ENCODE results near the gene CTTN. TPM values are rescaled to one million over a fixed set of nuclear protein-coding genes. Genes with fewer than 3 reads are reported as not detected.

CTTN gene
- total RNA-seq, 1 experiment from 2014 or later = 224 TPM

DNA sequence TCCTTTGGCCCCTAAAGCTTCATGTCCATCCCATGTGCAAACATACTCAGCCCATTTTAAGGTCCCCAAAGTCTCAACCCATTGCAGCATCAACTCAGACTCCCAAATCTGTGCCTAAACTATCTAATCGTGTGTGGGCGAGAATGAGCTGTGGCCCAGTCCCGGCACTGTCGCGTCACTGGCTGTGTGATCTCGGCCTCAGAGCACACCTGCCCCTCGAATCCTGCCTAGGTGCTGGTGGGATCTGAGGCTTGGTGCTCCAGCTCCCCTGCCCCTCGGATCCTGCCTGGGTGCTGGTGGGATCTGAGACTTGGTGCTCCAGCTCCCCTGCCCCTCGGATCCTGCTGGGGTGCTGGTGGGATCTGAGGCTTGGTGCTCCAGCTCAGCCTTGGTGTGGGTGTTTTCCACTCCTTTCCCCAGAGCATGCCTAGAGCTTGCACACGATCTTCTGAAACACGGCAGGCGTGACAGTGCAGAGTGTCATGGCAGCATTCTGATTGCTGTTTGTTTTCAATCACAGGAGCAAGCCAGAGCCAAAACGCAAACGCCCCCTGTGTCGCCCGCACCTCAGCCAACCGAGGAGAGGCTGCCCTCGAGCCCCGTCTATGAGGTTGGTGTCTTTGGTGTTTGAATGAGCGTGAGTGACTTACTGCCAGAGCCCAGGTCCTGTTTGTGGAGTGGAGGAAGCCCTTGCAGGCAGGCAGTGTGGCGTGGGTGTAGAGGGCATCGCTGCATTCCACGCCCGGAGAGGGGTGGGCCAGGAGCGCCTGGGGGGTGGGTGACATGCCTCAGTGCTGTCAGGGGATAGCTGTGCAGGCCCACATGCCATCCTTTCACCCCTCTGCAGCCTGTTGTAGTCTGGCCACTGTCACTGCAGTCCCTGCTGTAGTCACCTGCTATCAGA, 32.6 kb downstream of the CTTN start:
- H3K4me1 Mint-ChIP-seq = peaks cover 8 to 10% of the 10 kb centered on the region in 2 experiments
- H3K56ac ChIP-seq (ENCODE audit: insufficient read length, low read depth, low read length) = no peak overlapping the region
- H2AK5ac ChIP-seq (ENCODE audit: insufficient read length, low read length) = no peak overlapping the region
- no peak overlapping the region for H2BK20ac ChIP-seq (ENCODE audit: low read depth, low read length, poor library complexity, severe bottlenecking)
- no peaks in the 10 kb centered on the region for H3K79me1 ChIP-seq (ENCODE audit: insufficient read depth, low read depth, low read length, poor library complexity, severe bottlenecking)
- TF ChIP-seq, protein P1, sequence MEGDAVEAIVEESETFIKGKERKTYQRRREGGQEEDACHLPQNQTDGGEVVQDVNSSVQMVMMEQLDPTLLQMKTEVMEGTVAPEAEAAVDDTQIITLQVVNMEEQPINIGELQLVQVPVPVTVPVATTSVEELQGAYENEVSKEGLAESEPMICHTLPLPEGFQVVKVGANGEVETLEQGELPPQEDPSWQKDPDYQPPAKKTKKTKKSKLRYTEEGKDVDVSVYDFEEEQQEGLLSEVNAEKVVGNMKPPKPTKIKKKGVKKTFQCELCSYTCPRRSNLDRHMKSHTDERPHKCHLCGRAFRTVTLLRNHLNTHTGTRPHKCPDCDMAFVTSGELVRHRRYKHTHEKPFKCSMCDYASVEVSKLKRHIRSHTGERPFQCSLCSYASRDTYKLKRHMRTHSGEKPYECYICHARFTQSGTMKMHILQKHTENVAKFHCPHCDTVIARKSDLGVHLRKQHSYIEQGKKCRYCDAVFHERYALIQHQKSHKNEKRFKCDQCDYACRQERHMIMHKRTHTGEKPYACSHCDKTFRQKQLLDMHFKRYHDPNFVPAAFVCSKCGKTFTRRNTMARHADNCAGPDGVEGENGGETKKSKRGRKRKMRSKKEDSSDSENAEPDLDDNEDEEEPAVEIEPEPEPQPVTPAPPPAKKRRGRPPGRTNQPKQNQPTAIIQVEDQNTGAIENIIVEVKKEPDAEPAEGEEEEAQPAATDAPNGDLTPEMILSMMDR (conservative IDR thresholded peaks at IDR 0.05) = no peak
- H2BK5ac ChIP-seq (ENCODE audit: insufficient read length, low read length) = no peak overlapping the region
- no peak overlapping the region for H4K8ac ChIP-seq (replicated peaks; ENCODE audit: insufficient read length, low read depth, low read length)
- no peak overlapping the region for H3K23ac ChIP-seq (ENCODE audit: insufficient read length, low read depth, low read length)
- peaks cover 43 to 89% (median 86%) of the 10 kb centered on the region in 3 experiments; a peak in 6 of 7 replicates for H3K36me3 Mint-ChIP-seq (ENCODE audit: insufficient read depth in 1 of 3, low read depth in 3 of 3)
- no peak overlapping the region for H2BK12ac ChIP-seq (ENCODE audit: insufficient read length, low read depth, low read length)
- WGBS (ENCODE audit: extremely low coverage, insufficient read length, low lambda C conversion rate) = no CpG with 5 or more reads among the region's 25 CpGs
- no peak overlapping the region for H3T11ph ChIP-seq (ENCODE audit: low read length)
- H2BK120ac ChIP-seq (ENCODE audit: low read depth, low read length, poor library complexity, severe bottlenecking) = no peak overlapping the region
- no peaks in the 10 kb centered on the region for H4K20me1 ChIP-seq (ENCODE audit: control insufficient read depth, insufficient read depth, insufficient read length)
- H3K4me2 ChIP-seq (ENCODE audit: insufficient read depth, insufficient read length, low read length) = no peak overlapping the region
- H3K14ac ChIP-seq (ENCODE audit: insufficient read depth, low read length) = no peak overlapping the region
- H2AFZ ChIP-seq (ENCODE audit: low read length) = no peak overlapping the region
- no peaks in the 10 kb centered on the region for H3K9me3 Mint-ChIP-seq
- no peak overlapping the region for H3K4ac ChIP-seq (ENCODE audit: low read depth, low read length)
- H4K91ac ChIP-seq (ENCODE audit: insufficient read length, low read depth, low read length) = no peak overlapping the region
- H3K27me3 ChIP-seq (ENCODE audit: insufficient read depth, low read length) = no peaks in the 10 kb centered on the region
- H3K9me3 ChIP-seq (ENCODE audit: control insufficient read depth, low read depth, low read length) = no peaks in the 10 kb centered on the region
- no peaks in the 10 kb centered on the region for H3K4me1 ChIP-seq (ENCODE audit: insufficient read depth, low read length)
- H3K9ac ChIP-seq (ENCODE audit: extremely low read depth, insufficient read length, low read length) = no peak overlapping the region
- H3K79me2 ChIP-seq (ENCODE audit: insufficient read depth, low read length) = no peaks in the 10 kb centered on the region
- no peak overlapping the region for H4K5ac ChIP-seq (ENCODE audit: insufficient read length, low read depth, low read length)
- no peak overlapping the region for H3K27ac ChIP-seq (ENCODE audit: insufficient read length, low read depth, low read length)
- 0 out of 7 replicates have a peak overlapping the region, but pooled peaks of 1 of the 3 experiments have one; percentile 64 for H3K27ac Mint-ChIP-seq
- H3K4me3 Mint-ChIP-seq = no peak overlapping the region
- no peaks in the 10 kb centered on the region; the same call in 1 of the 2 replicates for H3K27me3 Mint-ChIP-seq (ENCODE audit: low read depth)
- H3K23me2 ChIP-seq (ENCODE audit: insufficient read length, low read depth, low read length, poor library complexity, severe bottlenecking) = no peaks in the 10 kb centered on the region
- H2BK15ac ChIP-seq (ENCODE audit: low read depth, low read length) = no peak overlapping the region
- no peak overlapping the region for H3K18ac ChIP-seq (ENCODE audit: insufficient read length, low read depth, low read length)
- no peak for DNase-seq

Data from H9 (cell line).